Sigmoid colon (tissue), 7 donors: Measurements from ENCODE around the gene PARP4. TPM values are rescaled to one million over a fixed set of nuclear protein-coding genes. Genes with fewer than 3 reads are reported as not detected.
"Not testable (repeated sequence)": the region's sequence is repeated elsewhere in the genome, so short reads cannot be mapped to it uniquely, and the experiment has no call there.

Experiments
- DNase-seq: peaks from one replicate; pipeline ENCODE4 v3.0.0-alpha.2; 2019
- H3K27ac ChIP-seq, 4 donors: fragments of 200-600 bp; sonication (generic); one replicate each; pipeline ENCODE4 v1.5.1; 2016 to 2019; ENCODE audit warnings: mild to moderate bottlenecking in 1 of 4
- H3K27me3 ChIP-seq, 3 donors: fragments of 200-600 bp; sonication (generic); one replicate each; pipeline ENCODE4 v1.5.1; 2019; ENCODE audit warnings: mild to moderate bottlenecking in 1 of 3
- H3K36me3 ChIP-seq, 4 donors: fragments of 200-600 bp; sonication (generic); one replicate each; pipeline ENCODE4 v1.5.1; 2016 to 2019
- H3K4me1 ChIP-seq, 4 donors: fragments of 200-600 bp; sonication (generic); one replicate each; pipeline ENCODE4 v1.5.1; 2017 to 2019
- H3K4me3 ChIP-seq, 4 donors: fragments of 200-600 bp; sonication (generic); one replicate each; pipeline ENCODE4 v1.5.1; 2017 to 2019; ENCODE audit warnings: mild to moderate bottlenecking in 2 of 4, moderate library complexity in 1 of 4
- H3K9me3 ChIP-seq, 4 donors: fragments of 200-600 bp in 3 of 4; sonication (generic) in 3 of 4; one replicate each; pipeline versions ENCODE4 v1.5.1 to v1.6.1; 2013 to 2019
- EP300 ChIP-seq, 4 donors: sonication (generic); formaldehyde crosslinking; IDR thresholded peaks; one replicate each; pipeline ENCODE4 v1.6.1; 2017; ENCODE audit warnings: antibody characterized with exemption in 4 of 4
- POLR2A ChIP-seq, 2 donors: fragments of 450-650 bp; IDR thresholded peaks; one replicate each; pipeline ENCODE4 v1.6.1; 2016; ENCODE audit warnings: antibody characterized with exemption in 2 of 2, mild to moderate bottlenecking in 2 of 2, moderate library complexity in 2 of 2
- POLR2AphosphoS5 ChIP-seq, 4 donors: sonication (generic); formaldehyde crosslinking; IDR thresholded peaks; one replicate each; pipeline ENCODE4 v1.6.1; 2017; ENCODE audit warnings: antibody characterized with exemption in 4 of 4
- WGBS, 2 donors: extraction: QIAGEN DNeasy Blood & Tissue Kit; methylation state at CpG; one replicate each; pipeline ENCODE4 v1.1.7; 2013; 5-methylcytosine and 5-hydroxymethylcytosine counted together
- intact Hi-C: fragments of 100-400 bp; cut with DNase I; formaldehyde crosslinking; loops from one replicate; pipeline ENCODE4 v1.15.1; 2023
- polyA plus RNA-seq, 3 donors: library from polyadenylated mRNA; stranded (reverse); fragments of 200-250 nt; gene quantifications; one replicate each; pipeline ENCODE4 v1.2.3, GENCODE V29; 2013
- total RNA-seq, 4 donors: library from RNA; depleted of rRNA; stranded (reverse); fragments of >200 nt; gene quantifications; one replicate each; pipeline ENCODE4 v1.1.0, GENCODE V29; 2016
- TF ChIP-seq, protein P1 (sequence below), 4 experiments: fragments of 450-650 bp in 3 of 4; fragments of 200-600 bp in 1 of 4; IDR thresholded peaks; one replicate each; pipeline ENCODE4 v1.5.1; 2016 to 2019; ENCODE audit warnings: antibody characterized with exemption in 4 of 4, mild to moderate bottlenecking in 3 of 4, moderate library complexity in 2 of 4
- donor health status: healthy with polysubstance abuse.
- donor health status: Bipolar disorder and iron deficiency.
- donor health status: healthy.

Gene PARP4
- total and polyA plus RNA-seq, 7 donors: 29.4 to 54.3 (median 41.8) TPM

GRCh38 chr13:24473686-24474085 is 38.9 kb downstream of the PARP4 start:
- Histone ChIP-seq H3K36me3 (peaks cover 0 to 88% (median 39%) of the 10 kb centered on the region in 4 donors), H3K4me1 (no peaks in the 10 kb centered on the region), H3K9me3 (no peaks in the 10 kb centered on the region), H3K27ac (no peak overlapping the region), H3K27me3 (no peaks in the 10 kb centered on the region), H3K4me3 (no peak overlapping the region)
- DNase-seq: no peak
- intact Hi-C loops: no loop called here
- TF ChIP-seq, protein P1, sequence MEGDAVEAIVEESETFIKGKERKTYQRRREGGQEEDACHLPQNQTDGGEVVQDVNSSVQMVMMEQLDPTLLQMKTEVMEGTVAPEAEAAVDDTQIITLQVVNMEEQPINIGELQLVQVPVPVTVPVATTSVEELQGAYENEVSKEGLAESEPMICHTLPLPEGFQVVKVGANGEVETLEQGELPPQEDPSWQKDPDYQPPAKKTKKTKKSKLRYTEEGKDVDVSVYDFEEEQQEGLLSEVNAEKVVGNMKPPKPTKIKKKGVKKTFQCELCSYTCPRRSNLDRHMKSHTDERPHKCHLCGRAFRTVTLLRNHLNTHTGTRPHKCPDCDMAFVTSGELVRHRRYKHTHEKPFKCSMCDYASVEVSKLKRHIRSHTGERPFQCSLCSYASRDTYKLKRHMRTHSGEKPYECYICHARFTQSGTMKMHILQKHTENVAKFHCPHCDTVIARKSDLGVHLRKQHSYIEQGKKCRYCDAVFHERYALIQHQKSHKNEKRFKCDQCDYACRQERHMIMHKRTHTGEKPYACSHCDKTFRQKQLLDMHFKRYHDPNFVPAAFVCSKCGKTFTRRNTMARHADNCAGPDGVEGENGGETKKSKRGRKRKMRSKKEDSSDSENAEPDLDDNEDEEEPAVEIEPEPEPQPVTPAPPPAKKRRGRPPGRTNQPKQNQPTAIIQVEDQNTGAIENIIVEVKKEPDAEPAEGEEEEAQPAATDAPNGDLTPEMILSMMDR (IDR thresholded peaks at IDR 0.05): no peak
- no peak for TF ChIP-seq POLR2A (IDR thresholded peaks at IDR 0.05)
- no peak for TF ChIP-seq EP300 (IDR thresholded peaks at IDR 0.05)
- no peak for TF ChIP-seq POLR2AphosphoS5 (IDR thresholded peaks at IDR 0.05)
- 76 to 87% methylated on average over 5 of the region's 5 CpGs for WGBS, 2 donors

GRCh38 chr13:24472129-24472528 is 40.4 kb downstream of the PARP4 start:
- not testable (repeated sequence) for DNase-seq
- WGBS, 2 donors: 77 to 80% methylated on average over 5 of the region's 5 CpGs

DNA sequence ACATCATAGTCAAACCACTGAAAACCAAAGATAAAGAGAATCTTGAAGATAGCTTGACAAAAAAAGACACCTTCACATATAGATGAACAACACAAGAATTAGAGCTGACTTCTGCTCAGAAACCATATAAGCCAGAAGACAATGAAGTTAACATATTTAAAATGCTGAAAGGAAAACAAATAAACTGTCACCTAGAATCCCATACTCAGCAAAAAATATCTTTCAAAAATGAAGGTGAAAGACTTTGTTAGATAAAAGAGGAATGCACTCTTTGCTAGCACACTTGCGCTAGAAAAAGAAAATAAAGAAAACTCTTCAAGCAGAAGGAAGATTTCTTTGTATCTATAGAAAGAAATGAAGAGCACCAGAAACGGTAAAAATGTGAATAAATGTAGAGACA is 49.5 kb downstream of the PARP4 start:
- intact Hi-C loops: no loop called here
- TF ChIP-seq POLR2A (IDR thresholded peaks at IDR 0.05) (no peak), POLR2AphosphoS5 (IDR thresholded peaks at IDR 0.05) (no peak), EP300 (IDR thresholded peaks at IDR 0.05) (no peak)
- TF ChIP-seq, protein P1 (IDR thresholded peaks at IDR 0.05): no peak
- H3K27ac ChIP-seq: no peak overlapping the region
- DNase-seq: no peak
- H3K36me3 ChIP-seq: peaks cover 0 to 70% (median 28%) of the 10 kb centered on the region in 4 donors
- no peaks in the 10 kb centered on the region for H3K4me1 ChIP-seq
- H3K9me3 ChIP-seq: no peaks in the 10 kb centered on the region
- no peak overlapping the region for H3K4me3 ChIP-seq
- 68 to 98% methylated on average over 2 of the region's 2 CpGs for WGBS, 2 donors
- no peaks in the 10 kb centered on the region for H3K27me3 ChIP-seq

More at GRCh38 chr13:24472129-24472528, 40.4 kb downstream of the PARP4 start:
- H3K36me3 ChIP-seq: peaks cover 0 to 87% (median 43%) of the 10 kb centered on the region in 4 donors
- H3K27me3 ChIP-seq, H3K27ac ChIP-seq, H3K9me3 ChIP-seq, H3K4me3 ChIP-seq, H3K4me1 ChIP-seq, intact Hi-C loops: not testable (repeated sequence)

GRCh38 chr13:24460256-24460655 is 52.3 kb downstream of the PARP4 start:
- intact Hi-C loops: no loop called here
- H3K4me1 ChIP-seq: no peaks in the 10 kb centered on the region
- WGBS, 2 donors: 81 to 91% methylated on average over 6 of the region's 6 CpGs
- no peaks in the 10 kb centered on the region for H3K27me3 ChIP-seq
- no peak overlapping the region for H3K27ac ChIP-seq
- no peaks in the 10 kb centered on the region for H3K9me3 ChIP-seq
- H3K4me3 ChIP-seq: no peak overlapping the region
- peaks cover 9 to 71% (median 30%) of the 10 kb centered on the region in 4 donors for H3K36me3 ChIP-seq
- TF ChIP-seq EP300 (IDR thresholded peaks at IDR 0.05): no peak
- TF ChIP-seq POLR2A (IDR thresholded peaks at IDR 0.05): no peak
- TF ChIP-seq, protein P1 (IDR thresholded peaks at IDR 0.05): no peak
- TF ChIP-seq POLR2AphosphoS5 (IDR thresholded peaks at IDR 0.05): no peak
- DNase-seq: no peak

GRCh38 chr13:24459726-24460125 is 52.9 kb downstream of the PARP4 start:
- Histone ChIP-seq H3K27ac (no peak overlapping the region), H3K4me1 (no peaks in the 10 kb centered on the region), H3K9me3 (no peaks in the 10 kb centered on the region), H3K4me3 (no peak overlapping the region), H3K36me3 (peaks cover 13 to 74% (median 33%) of the 10 kb centered on the region in 4 donors), H3K27me3 (no peaks in the 10 kb centered on the region)
- no peak for TF ChIP-seq POLR2AphosphoS5 (IDR thresholded peaks at IDR 0.05)
- TF ChIP-seq, protein P1 (IDR thresholded peaks at IDR 0.05): no peak
- TF ChIP-seq POLR2A (IDR thresholded peaks at IDR 0.05): no peak
- TF ChIP-seq EP300 (IDR thresholded peaks at IDR 0.05): no peak
- DNase-seq: no peak
- 95 to 96% methylated on average over 3 of the region's 3 CpGs for WGBS, 2 donors
- intact Hi-C loops: no loop called here
